ENCODE measurements around the gene MYO1D. TPM values are rescaled to one million over a fixed set of nuclear protein-coding genes. Genes with fewer than 3 reads are reported as not detected.

MYO1D gene
- total and polyA plus RNA-seq, 2 of the 13 experiments (the other 11 are each of a cell fraction or from before 2014, with no cell fraction given) = 13.2 to 17.3 TPM

- TF ChIP-seq RBAK (CRISPR knock-in tag; IDR thresholded peaks at IDR 0.05) (no peak), AGO1 (IDR thresholded peaks at IDR 0.05; ENCODE audit: low read depth, low read length, poor library complexity, severe bottlenecking) (no peak), MED8 (CRISPR knock-in tag; IDR thresholded peaks at IDR 0.05; ENCODE audit: insufficient replicate concordance) (peak; percentile 62), ZSCAN29 (CRISPR knock-in tag; conservative IDR thresholded peaks at IDR 0.05) (0 out of 2 replicates have a peak, but pooled peaks have one; percentile 49), RAD51 (IDR thresholded peaks at IDR 0.05; ENCODE audit: borderline replicate concordance) (no peak), MAZ (IDR thresholded peaks at IDR 0.05; ENCODE audit: borderline replicate concordance, low read depth, low read length) (peak; percentile 71; the same call in 1 of the 2 replicates), MAZ (CRISPR knock-in tag; IDR thresholded peaks at IDR 0.05; ENCODE audit: low read depth) (peak; percentile 87), PAWR (CRISPR knock-in tag; IDR thresholded peaks at IDR 0.05; ENCODE audit: borderline replicate concordance) (no peak), ZNF850 (CRISPR knock-in tag; conservative IDR thresholded peaks at IDR 0.05) (no peak), ZNF451 (CRISPR knock-in tag; IDR thresholded peaks at IDR 0.05) (no peak), KLF15 (CRISPR knock-in tag; IDR thresholded peaks at IDR 0.05; ENCODE audit: borderline replicate concordance) (no peak), MLLT10 (CRISPR knock-in tag; IDR thresholded peaks at IDR 0.05) (no peak), ZNF24 (IDR thresholded peaks at IDR 0.05) (0 out of 2 replicates have a peak, but pooled peaks have one; percentile 46), ZNF143 (CRISPR knock-in tag; IDR thresholded peaks at IDR 0.05) (peak; percentile 97), E2F5 (CRISPR knock-in tag; conservative IDR thresholded peaks at IDR 0.05) (peak; percentile 61; the same call in 1 of the 2 replicates), KDM5A (IDR thresholded peaks at IDR 0.05; ENCODE audit: borderline replicate concordance, low read length) (peak; percentile 68)
- TF ChIP-seq, protein P1, sequence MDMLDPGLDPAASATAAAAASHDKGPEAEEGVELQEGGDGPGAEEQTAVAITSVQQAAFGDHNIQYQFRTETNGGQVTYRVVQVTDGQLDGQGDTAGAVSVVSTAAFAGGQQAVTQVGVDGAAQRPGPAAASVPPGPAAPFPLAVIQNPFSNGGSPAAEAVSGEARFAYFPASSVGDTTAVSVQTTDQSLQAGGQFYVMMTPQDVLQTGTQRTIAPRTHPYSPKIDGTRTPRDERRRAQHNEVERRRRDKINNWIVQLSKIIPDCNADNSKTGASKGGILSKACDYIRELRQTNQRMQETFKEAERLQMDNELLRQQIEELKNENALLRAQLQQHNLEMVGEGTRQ (IDR thresholded peaks at IDR 0.05; ENCODE audit: low read depth, low read length) = no peak
- TF ChIP-seq, protein P1 (CRISPR knock-in tag; IDR thresholded peaks at IDR 0.05; ENCODE audit: borderline replicate concordance) = peak; percentile 56; the same call in 1 of the 2 replicates
These were observed 432.4 kb downstream of the MYO1D start, which contains the start of gene PSMD11 (continued) for GRCh38 chr17:32444301-32445073.

Measured in HepG2 (cell line).